GM12878 (cell line): ENCODE data around the gene STK38.

Source experiments
- BRCA1 ChIP-seq: IDR thresholded peaks from 2 replicates; pipeline ENCODE4 v1.6.1; 2011; ENCODE audit warnings: low read depth, low read length, improper control_type of control experiment
- CBX5 ChIP-seq: sonication (generic); IDR thresholded peaks from 2 replicates; pipeline ENCODE4 v1.6.1; 2016; ENCODE audit warnings: low read depth, moderate library complexity, mild to moderate bottlenecking, inconsistent platforms
- CHD4 ChIP-seq: fragments of 200-600 bp; sonication (generic); IDR thresholded peaks from 2 replicates; pipeline ENCODE4 v1.6.1; 2016; ENCODE audit warnings: mild to moderate bottlenecking
- CTCF ChIP-seq, 3 experiments: IDR thresholded peaks in 2 of 3; conservative IDR thresholded peaks in 1 of 3; 2 replicates each; pipeline ENCODE4 v1.5.1; 2011; ENCODE audit warnings: low read depth in 3 of 3, low read length in 3 of 3, mild to moderate bottlenecking in 3 of 3, control low read depth in 2 of 3, moderate library complexity in 2 of 3, inconsistent platforms in 1 of 3, mixed read lengths in 1 of 3; ENCODE audit not compliant: control insufficient read depth in 2 of 3, insufficient read depth in 1 of 3; ENCODE audit errors: extremely low read depth in 1 of 3
- DPF2 ChIP-seq: fragments of 450-650 bp; IDR thresholded peaks from 2 replicates; pipeline ENCODE4 v1.6.1; 2017; ENCODE audit warnings: mild to moderate bottlenecking
- EP300 ChIP-seq, 2 experiments: fragments of 150-350 bp in 1 of 2; IDR thresholded peaks; 2 replicates each; pipeline ENCODE4 v1.6.1; 2011 to 2012; ENCODE audit warnings: low read depth in 2 of 2, low read length in 2 of 2, borderline replicate concordance in 1 of 2, improper control_type of control experiment in 1 of 2, inconsistent platforms in 1 of 2; ENCODE audit not compliant: control insufficient read depth in 1 of 2
- EZH2 ChIP-seq: IDR thresholded peaks from 2 replicates; pipeline ENCODE4 v1.6.1; 2012; ENCODE audit warnings: low read depth, mild to moderate bottlenecking, control low read depth, inconsistent platforms, low read length, borderline replicate concordance; ENCODE audit not compliant: control insufficient read depth
- MEF2A ChIP-seq: IDR thresholded peaks from 2 replicates; pipeline ENCODE4 v1.6.1; 2011; ENCODE audit warnings: low read depth, mild to moderate bottlenecking, low read length, moderate library complexity; ENCODE audit not compliant: insufficient read depth
- MYC ChIP-seq: IDR thresholded peaks from 2 replicates; pipeline ENCODE4 v1.6.1; 2011; ENCODE audit warnings: mild to moderate bottlenecking, low read length, moderate library complexity, inconsistent platforms; ENCODE audit not compliant: insufficient read depth, insufficient replicate concordance, insufficient read length, severe bottlenecking
- NBN ChIP-seq: fragments of 450-650 bp; IDR thresholded peaks from 2 replicates; pipeline ENCODE4 v1.6.1; 2016
- POLR2A ChIP-seq: IDR thresholded peaks from 2 replicates; pipeline ENCODE4 v1.6.1; 2011; ENCODE audit warnings: low read depth, mild to moderate bottlenecking, low read length
- RCOR1 ChIP-seq: conservative IDR thresholded peaks from 2 replicates; pipeline ENCODE4 v1.6.1; 2012; ENCODE audit warnings: low read depth, low read length, improper control_type of control experiment
- SPI1 ChIP-seq: IDR thresholded peaks from 2 replicates; pipeline ENCODE4 v1.6.1; 2011; ENCODE audit warnings: low read depth, mild to moderate bottlenecking, low read length, moderate library complexity, borderline replicate concordance; ENCODE audit not compliant: insufficient read depth
- SREBF2 ChIP-seq: IDR thresholded peaks from 2 replicates; pipeline ENCODE4 v1.6.1; 2012; ENCODE audit warnings: mild to moderate bottlenecking, low read length

- TF ChIP-seq CHD4 (no peak), NBN (no peak), DPF2 (no peak), CTCF (IDR thresholded peaks at IDR 0.05 in 2 of 3, conservative IDR thresholded peaks at IDR 0.05 in 1 of 3; ENCODE audit: control insufficient read depth in 2 of 3, extremely low read depth in 1 of 3, insufficient read depth in 1 of 3, low read depth in 3 of 3, low read length in 3 of 3) (no peak), SPI1 (no peak), SREBF2 (no peak), MEF2A (no peak), MYC (no peak), CBX5 (no peak), EZH2 (no peak), EP300 (IDR thresholded peaks at IDR 0.05; ENCODE audit: borderline replicate concordance in 1 of 2, control insufficient read depth in 1 of 2, low read depth in 2 of 2, low read length in 2 of 2) (no peak), POLR2A (no peak), BRCA1 (no peak), RCOR1 (no peak)
These were observed 55.2 kb downstream of the STK38 start for GRCh38 chr6:36492092-36492491.
